Liver (tissue), 9 donors: ENCODE measurements around the gene TMEM125. TPM values are rescaled to one million over a fixed set of nuclear protein-coding genes. Genes with fewer than 3 reads are reported as not detected.

ENCODE experiments used
- DNase-seq: peaks from one replicate; pipeline ENCODE4 v3.0.0-alpha.2; 2017; ENCODE audit warnings: low spot score
- H3K27ac ChIP-seq, 2 donors: one replicate each; pipeline ENCODE4 v1.7.0; 2013; ENCODE audit warnings: inconsistent platforms in 2 of 2, low read length in 2 of 2, control low read depth in 1 of 2, low read depth in 1 of 2, mild to moderate bottlenecking in 1 of 2
- H3K27me3 ChIP-seq, 4 donors: one replicate each; pipeline versions ENCODE4 v1.6.1 to v1.7.0; 2013; ENCODE audit warnings: low read length in 3 of 4, inconsistent platforms in 1 of 4, mild to moderate bottlenecking in 1 of 4, moderate library complexity in 1 of 4; ENCODE audit not compliant: control insufficient read depth in 4 of 4, insufficient read depth in 4 of 4
- H3K36me3 ChIP-seq, 4 donors: one replicate each; pipeline versions ENCODE4 v1.6.1 to v1.7.0; 2013; ENCODE audit warnings: low read length in 3 of 4, mild to moderate bottlenecking in 3 of 4, low read depth in 1 of 4, moderate library complexity in 1 of 4; ENCODE audit not compliant: control insufficient read depth in 4 of 4, insufficient read depth in 3 of 4
- H3K4me1 ChIP-seq, 4 donors: one replicate each; pipeline versions ENCODE4 v1.6.1 to v1.7.0; 2013; ENCODE audit warnings: low read length in 3 of 4, mild to moderate bottlenecking in 3 of 4, moderate library complexity in 1 of 4; ENCODE audit not compliant: control insufficient read depth in 4 of 4, insufficient read depth in 4 of 4
- H3K4me3 ChIP-seq, 3 donors: one replicate each; pipeline versions ENCODE4 v1.6.1 to v1.7.0; 2013; ENCODE audit warnings: low read length in 3 of 3, control low read depth in 1 of 3, low read depth in 1 of 3, mild to moderate bottlenecking in 1 of 3
- H3K9ac ChIP-seq, 2 donors: one replicate each; pipeline ENCODE4 v1.7.0; 2013; ENCODE audit warnings: low read length in 2 of 2, mild to moderate bottlenecking in 2 of 2, moderate library complexity in 2 of 2, control low read depth in 1 of 2, low read depth in 1 of 2
- H3K9me3 ChIP-seq, 4 donors: one replicate each; pipeline versions ENCODE4 v1.6.1 to v1.7.0; 2013; ENCODE audit warnings: low read length in 3 of 4; ENCODE audit not compliant: control insufficient read depth in 4 of 4
- ATF3 ChIP-seq: IDR thresholded peaks from 2 replicates; pipeline ENCODE4 v1.6.1; 2016; ENCODE audit warnings: antibody characterized with exemption
- CTCF ChIP-seq: fragments of 150-350 bp; IDR thresholded peaks from 2 replicates; pipeline ENCODE4 v1.5.1; 2017; ENCODE audit warnings: improper control_type of control experiment, low read depth, low read length; ENCODE audit not compliant: missing input control
- EGR1 ChIP-seq, 2 donors: IDR thresholded peaks; 2 replicates each; pipeline ENCODE4 v1.6.1; 2016 to 2018; ENCODE audit warnings: antibody characterized with exemption in 2 of 2, low read depth in 2 of 2
- FOXA1 ChIP-seq: IDR thresholded peaks from 2 replicates; pipeline ENCODE4 v1.6.1; 2016; ENCODE audit warnings: antibody characterized with exemption
- FOXA2 ChIP-seq: IDR thresholded peaks from 2 replicates; pipeline ENCODE4 v1.6.1; 2016; ENCODE audit warnings: antibody characterized with exemption
- GABPA ChIP-seq, 2 donors: IDR thresholded peaks in 1 of 2; conservative IDR thresholded peaks in 1 of 2; 2 replicates each; pipeline ENCODE4 v1.6.1; 2016; ENCODE audit warnings: antibody characterized with exemption in 2 of 2, mild to moderate bottlenecking in 1 of 2, moderate library complexity in 1 of 2
- HNF4G ChIP-seq: IDR thresholded peaks from 2 replicates; pipeline ENCODE4 v1.6.1; 2016; ENCODE audit warnings: antibody characterized with exemption
- JUND ChIP-seq, 2 donors: IDR thresholded peaks; 2 replicates each; pipeline ENCODE4 v1.6.1; 2016; ENCODE audit warnings: antibody characterized with exemption in 2 of 2
- MAX ChIP-seq: IDR thresholded peaks from 2 replicates; pipeline ENCODE4 v1.6.1; 2016; ENCODE audit warnings: antibody characterized with exemption
- NR2F2 ChIP-seq: IDR thresholded peaks from 2 replicates; pipeline ENCODE4 v1.6.1; 2016; ENCODE audit warnings: antibody characterized with exemption
- RAD21 ChIP-seq, 2 donors: IDR thresholded peaks; 2 replicates each; pipeline ENCODE4 v1.6.1; 2016; ENCODE audit warnings: antibody characterized with exemption in 2 of 2, mild to moderate bottlenecking in 2 of 2
- REST ChIP-seq: IDR thresholded peaks from 2 replicates; pipeline ENCODE4 v1.6.1; 2016; ENCODE audit warnings: antibody characterized with exemption, mild to moderate bottlenecking
- RXRA ChIP-seq, 2 donors: IDR thresholded peaks; 2 replicates each; pipeline ENCODE4 v1.6.1; 2017 to 2018; ENCODE audit warnings: antibody characterized with exemption in 2 of 2, mild to moderate bottlenecking in 1 of 2
- SP1 ChIP-seq: IDR thresholded peaks from 2 replicates; pipeline ENCODE4 v1.6.1; 2018; ENCODE audit warnings: antibody characterized with exemption, mild to moderate bottlenecking
- TAF1 ChIP-seq: conservative IDR thresholded peaks from 2 replicates; pipeline ENCODE4 v1.6.1; 2016; ENCODE audit warnings: antibody characterized with exemption, mild to moderate bottlenecking
- YY1 ChIP-seq: IDR thresholded peaks from 2 replicates; pipeline ENCODE4 v1.6.1; 2016; ENCODE audit warnings: antibody characterized with exemption, mild to moderate bottlenecking
- ZBTB33 ChIP-seq: IDR thresholded peaks from 2 replicates; pipeline ENCODE4 v1.6.1; 2016; ENCODE audit warnings: antibody characterized with exemption
- WGBS: extraction: QIAGEN DNeasy Blood & Tissue Kit; methylation state at CpG from one replicate; pipeline ENCODE4 v1.1.7; 2013; 5-methylcytosine and 5-hydroxymethylcytosine counted together
- polyA plus RNA-seq, 2 donors: library from polyadenylated mRNA; stranded (reverse) in 1 of 2; unstranded in 1 of 2; fragments of 200-250 nt in 1 of 2; fragments of >200 nt in 1 of 2; fragmentation: Nextera tagmentation in 1 of 2; extraction: Ambion mirVana in 1 of 2; gene quantifications; one replicate each; pipeline versions ENCODE4 v1.2.1 to v1.2.3, GENCODE V29; 2013 to 2015
- total RNA-seq, 2 donors: library from RNA; depleted of rRNA; stranded (reverse); fragments of >200 nt; gene quantifications; one replicate each; pipeline ENCODE4 v1.2.3, GENCODE V29; 2014
- donor health status: healthy.
- donor health status: healthy.
- donor health status: healthy.
- donor health status: healthy.
- donor health status: healthy.

Gene TMEM125
- total and polyA plus RNA-seq, 4 donors = 0.21 to 1.0 (median 0.69) TPM

GRCh38 chr1:43253876-43254275 is 15.9 kb upstream of the TMEM125 start (continued):
- no peak for TF ChIP-seq ZBTB33

- Histone ChIP-seq H3K27me3 (no peaks in the 10 kb centered on the region), H3K36me3 (no peaks in the 10 kb centered on the region), H3K9me3 (no peaks in the 10 kb centered on the region), H3K4me3 (no peak overlapping the region), H3K9ac (no peak overlapping the region), H3K4me1 (peaks cover 11 to 42% (median 37%) of the 10 kb centered on the region in 4 donors), H3K27ac (no peak overlapping the region)
- no peak for TF ChIP-seq FOXA1
- TF ChIP-seq JUND (IDR thresholded peaks at IDR 0.05) = no peak
- no peak for TF ChIP-seq REST
- no peak for TF ChIP-seq SP1
- no peak for TF ChIP-seq YY1
- TF ChIP-seq CTCF = no peak
- TF ChIP-seq TAF1 = no peak
- no peak for TF ChIP-seq NR2F2
- no peak for TF ChIP-seq ZBTB33
- TF ChIP-seq FOXA2 = no peak
- TF ChIP-seq GABPA (IDR thresholded peaks at IDR 0.05 in 1 of 2, conservative IDR thresholded peaks at IDR 0.05 in 1 of 2) = no peak
- TF ChIP-seq EGR1 (IDR thresholded peaks at IDR 0.05; ENCODE audit: low read depth in 2 of 2) = no peak
- no peak for TF ChIP-seq HNF4G
- TF ChIP-seq ATF3 = no peak
- no peak for TF ChIP-seq RXRA (IDR thresholded peaks at IDR 0.05)
- TF ChIP-seq MAX = no peak
- TF ChIP-seq RAD21 (IDR thresholded peaks at IDR 0.05) = no peak
- 75% methylated on average over 10 of the region's 10 CpGs for WGBS
- DNase-seq = peak; percentile 24
Observed at GRCh38 chr1:43255438-43256210, 14.2 kb upstream of the TMEM125 start.
